T-helper 1 cell treated with Interleukin-12 subunit alpha and Interleukin-12 subunit beta and Interleukin-4 antibody, amounts not matched to agents 30 ng/mL and 1 ng/mL, for 36 hours (primary cell): ENCODE measurements around the gene TPM1. TPM values are rescaled to one million over a fixed set of nuclear protein-coding genes. Genes with fewer than 3 reads are reported as not detected.

Source experiments
- intact Hi-C: fragments of 100-400 bp; cut with micrococcal nuclease; formaldehyde crosslinking; loops from one replicate; pipeline ENCODE4 v1.15.1; 2024
- total RNA-seq: library from RNA; stranded (reverse); gene quantifications from 2 replicates; pipeline ENCODE4 v1.2.3, GENCODE V29; 2022

The TPM1 gene
- total RNA-seq, 1 donor from 2014 or later, result 8.3 TPM

DNA sequence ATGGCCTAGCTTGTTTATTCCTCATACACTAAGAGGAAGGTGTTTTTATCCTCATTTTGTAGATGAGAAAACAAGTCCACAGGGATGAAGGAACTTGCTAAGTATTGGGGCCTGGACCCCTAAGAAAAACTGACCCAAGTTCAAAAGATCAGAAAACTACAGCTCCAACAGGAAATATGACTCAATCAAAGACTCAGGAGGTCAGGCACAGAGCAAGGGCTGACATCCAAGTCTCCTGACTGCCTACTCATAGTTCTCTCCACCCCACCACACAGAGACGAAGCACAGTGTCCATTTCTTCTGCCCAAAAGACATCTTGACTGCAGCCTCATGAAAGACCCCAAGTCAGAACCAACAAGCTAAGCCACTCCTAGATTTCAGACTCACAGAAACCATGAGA lies 26.9 kb upstream of the TPM1 start:
- intact Hi-C loops, result no loop called here

DNA sequence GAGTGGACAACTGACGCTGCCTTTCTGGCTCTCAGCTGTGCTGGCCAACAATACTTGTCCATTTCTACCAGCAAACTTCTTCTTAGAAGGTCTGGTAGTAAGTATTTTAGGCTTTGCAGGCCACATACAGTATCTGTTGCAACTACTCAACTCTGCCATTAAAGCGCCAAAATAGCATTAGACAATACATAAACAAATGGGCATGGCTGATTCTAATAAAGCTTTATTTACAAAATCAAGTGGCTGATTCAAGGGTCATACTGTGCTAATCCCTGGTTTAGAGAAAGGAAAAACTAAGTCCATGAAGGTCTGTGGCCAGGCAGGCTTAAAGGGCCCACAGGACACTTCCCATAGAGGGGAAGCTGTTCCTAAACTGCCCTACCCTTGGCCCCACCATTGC lies 26.3 kb upstream of the TPM1 start:
- intact Hi-C loops, result no loop called here

GRCh38 chr15:63018639-63019038 lies 23.9 kb upstream of the TPM1 start:
- intact Hi-C loops, result no loop called here

- intact Hi-C loops, result no loop called here
These were observed 22.9 kb upstream of the TPM1 start for GRCh38 chr15:63019511-63020109.

GRCh38 chr15:63020128-63020527 lies 22.4 kb upstream of the TPM1 start:
- intact Hi-C loops, result no loop called here

DNA sequence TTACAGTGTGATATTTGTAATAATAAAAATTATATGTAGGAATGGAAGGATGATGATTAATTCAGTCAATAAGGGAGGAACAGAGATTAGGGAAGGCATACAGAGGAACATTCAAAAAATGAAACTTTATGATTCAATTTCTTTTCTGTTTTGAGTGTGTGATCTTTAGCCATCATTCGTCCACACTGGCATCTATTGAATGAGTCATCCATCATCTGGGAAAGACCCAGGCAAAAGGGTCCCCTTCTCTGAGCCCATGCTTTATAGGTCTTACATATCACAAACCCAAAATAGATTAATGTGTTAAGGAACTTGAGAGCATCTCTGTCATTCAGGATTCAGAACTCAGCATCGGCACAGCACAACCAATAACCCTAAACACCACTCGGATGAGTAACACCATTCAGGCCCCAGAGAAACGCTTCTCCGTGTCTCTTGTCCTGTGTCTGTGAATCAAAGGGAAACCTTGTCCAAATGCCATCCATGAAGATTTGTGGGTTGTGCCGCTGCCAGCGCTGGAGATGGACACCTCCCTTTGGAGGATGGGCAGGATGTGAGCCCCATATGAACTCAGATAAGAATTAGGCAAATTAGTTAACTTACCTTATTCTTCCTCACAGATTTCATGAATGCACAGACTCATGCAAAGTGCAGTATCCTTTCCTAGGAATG lies 21.7 kb upstream of the TPM1 start:
- intact Hi-C loops, result no loop called here

- intact Hi-C loops, result no loop called here
These were observed 20.4 kb upstream of the TPM1 start for GRCh38 chr15:63022181-63022580.

- intact Hi-C loops, result no loop called here
These were observed 19.9 kb upstream of the TPM1 start for GRCh38 chr15:63022663-63023062.

- intact Hi-C loops, result no loop called here
These were observed 19.1 kb upstream of the TPM1 start for GRCh38 chr15:63023351-63023945.

- intact Hi-C loops, result no loop called here
These were observed 17.1 kb upstream of the TPM1 start for GRCh38 chr15:63025460-63025859.

DNA sequence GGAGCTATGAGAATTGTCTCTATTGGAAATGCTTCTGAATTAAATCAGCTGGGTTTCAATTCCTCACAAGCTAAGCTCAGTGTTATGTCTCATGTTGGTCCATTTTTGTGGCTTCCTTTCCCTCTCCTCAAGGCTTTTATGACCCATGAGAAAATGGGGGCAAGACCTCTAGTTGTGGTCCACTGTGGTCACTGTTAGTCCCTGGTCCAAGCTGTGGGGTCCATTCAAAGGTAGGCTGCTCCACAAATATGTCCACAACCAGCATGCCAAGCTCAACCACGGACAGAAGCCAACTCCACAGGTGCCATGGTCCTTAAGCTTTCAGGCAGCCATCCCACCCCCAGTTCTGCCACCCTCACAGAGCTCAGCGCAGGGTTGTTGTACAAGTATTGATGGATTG lies 14.9 kb upstream of the TPM1 start:
- intact Hi-C loops, result no loop called here

GRCh38 chr15:63028442-63029110 lies 14.0 kb upstream of the TPM1 start:
- intact Hi-C loops, result no loop called here

- intact Hi-C loops, result no loop called here
These were observed 12.9 kb upstream of the TPM1 start for GRCh38 chr15:63029676-63030075.

DNA sequence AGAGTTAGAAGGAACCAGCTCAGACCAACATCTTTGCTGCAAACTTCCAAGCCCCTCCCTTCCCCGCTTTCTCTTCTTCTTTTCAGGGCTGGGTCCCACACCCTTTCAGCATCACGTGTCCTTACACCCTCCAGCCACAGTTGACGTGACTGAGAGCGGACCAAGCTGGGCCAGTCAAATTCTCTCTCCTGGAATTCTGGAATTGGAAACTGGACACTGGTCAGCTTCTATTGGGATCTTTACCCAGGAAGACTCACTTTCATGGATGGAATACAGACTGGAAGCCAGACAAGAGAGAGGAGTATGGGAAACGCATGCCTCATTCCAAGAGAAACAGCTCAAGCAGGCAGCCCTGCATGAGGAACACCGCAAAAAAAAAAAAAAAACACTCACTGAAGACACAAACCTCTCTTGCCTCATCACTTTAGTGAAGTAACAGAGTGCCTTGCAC lies 12.4 kb upstream of the TPM1 start:
- intact Hi-C loops, result no loop called here

GRCh38 chr15:63034578-63034977 lies 8.0 kb upstream of the TPM1 start:
- intact Hi-C loops, result no loop called here

GRCh38 chr15:63035253-63035652 lies 7.3 kb upstream of the TPM1 start:
- intact Hi-C loops, result no loop called here

GRCh38 chr15:63035977-63036376 lies 6.6 kb upstream of the TPM1 start:
- intact Hi-C loops, result no loop called here

DNA sequence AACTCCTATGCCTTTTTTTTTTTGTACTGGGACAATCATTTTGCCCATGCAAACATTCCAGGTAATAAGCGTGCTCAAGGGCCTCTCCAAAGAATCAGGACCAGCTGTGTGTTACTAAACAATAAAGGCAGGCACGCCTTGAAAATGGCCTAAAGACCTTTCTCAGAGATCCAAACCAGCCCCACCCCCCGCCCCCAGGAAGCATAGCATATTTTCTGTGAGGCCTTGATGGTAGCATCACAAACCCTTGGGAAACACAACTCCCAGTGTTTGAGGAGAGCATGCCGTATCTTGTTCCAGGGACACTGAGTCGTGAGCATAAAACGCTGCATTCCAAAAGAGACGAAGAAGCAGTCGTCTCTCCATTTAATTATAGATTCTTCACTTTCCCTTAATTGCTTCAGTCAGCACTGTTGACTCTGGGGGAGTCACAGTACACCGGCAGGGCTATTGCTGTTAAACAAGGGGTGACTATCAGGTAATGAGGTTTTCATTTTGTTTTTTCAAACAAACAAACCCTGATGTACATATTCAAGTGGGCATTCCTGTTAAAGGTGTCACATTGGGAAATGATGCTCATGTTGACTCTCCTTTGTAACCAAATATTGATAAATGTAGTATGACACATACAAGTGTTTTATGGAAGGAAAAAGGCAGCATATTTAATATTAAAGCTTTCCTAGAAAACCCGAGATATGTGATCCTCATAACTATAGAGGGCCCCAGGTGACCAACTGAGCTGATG lies 4.4 kb upstream of the TPM1 start:
- intact Hi-C loops, result no loop called here

- intact Hi-C loops, result no loop called here
These were observed 3.4 kb upstream of the TPM1 start for GRCh38 chr15:63038926-63039673.

DNA sequence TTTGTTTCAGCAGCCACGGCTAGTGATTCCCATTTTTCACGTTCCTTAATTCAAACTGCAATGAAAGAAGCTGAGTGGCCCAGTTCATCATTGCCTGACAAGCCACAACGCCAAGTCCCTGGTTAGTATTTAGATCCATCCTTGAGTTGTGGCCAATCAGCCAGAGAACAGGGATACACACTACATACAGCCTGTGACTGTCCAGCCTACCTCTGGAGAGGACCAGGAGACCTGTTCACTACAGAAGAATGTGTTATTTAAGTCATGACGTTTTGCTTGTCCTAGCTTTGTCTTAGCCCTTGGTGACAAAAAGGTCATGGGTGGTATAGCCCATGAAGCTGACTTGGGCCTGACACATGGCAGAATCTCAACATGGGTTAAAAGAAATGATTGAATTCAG lies 2.7 kb upstream of the TPM1 start:
- intact Hi-C loops, result no loop called here

- intact Hi-C loops, result no loop called here
These were observed 2.0 kb upstream of the TPM1 start for GRCh38 chr15:63040509-63040908.
